Measurements from ENCODE around the gene ADGRB3.
"Not testable (repeated sequence)": the region's sequence is repeated elsewhere in the genome, so short reads cannot be mapped to it uniquely, and the experiment has no call there.

The ADGRB3 gene

GRCh38 chr6:68650142-68650541 is 15.1 kb downstream of the ADGRB3 start:
- no peak for DNase-seq (ENCODE audit: low spot score)

GRCh38 chr6:68651011-68651985 is 16.2 kb downstream of the ADGRB3 start:
- no peak for DNase-seq (ENCODE audit: low spot score)

GRCh38 chr6:68652117-68652536 is 17.0 kb downstream of the ADGRB3 start:
- no peak for DNase-seq (ENCODE audit: low spot score)

GRCh38 chr6:68653074-68653705 is 18.1 kb downstream of the ADGRB3 start:
- no peak for DNase-seq (ENCODE audit: low spot score)

- DNase-seq (ENCODE audit: low spot score), result no peak
Measured at GRCh38 chr6:68653706-68654089, 18.6 kb downstream of the ADGRB3 start.

- DNase-seq (ENCODE audit: low spot score), result no peak
Measured at GRCh38 chr6:68654134-68654533, 19.1 kb downstream of the ADGRB3 start.

- no peak for DNase-seq (ENCODE audit: low spot score)
Measured at GRCh38 chr6:68655028-68655427, 19.9 kb downstream of the ADGRB3 start.

GRCh38 chr6:68657374-68658139 is 22.5 kb downstream of the ADGRB3 start:
- no peak for DNase-seq (ENCODE audit: low spot score)

- DNase-seq (ENCODE audit: low spot score), result no peak
Measured at GRCh38 chr6:68658338-68658737, 23.3 kb downstream of the ADGRB3 start.

- DNase-seq (ENCODE audit: low spot score), result no peak
Measured at GRCh38 chr6:68673255-68673654, 38.2 kb downstream of the ADGRB3 start.

- DNase-seq (ENCODE audit: low spot score), result no peak
Measured at GRCh38 chr6:68675548-68675947, 40.5 kb downstream of the ADGRB3 start.

- not testable (repeated sequence) for DNase-seq (ENCODE audit: low spot score)
Measured at GRCh38 chr6:68676094-68676493, 41.0 kb downstream of the ADGRB3 start.

- no peak for DNase-seq (ENCODE audit: low spot score)
Measured at GRCh38 chr6:68677058-68677457, 42.0 kb downstream of the ADGRB3 start.

- DNase-seq (ENCODE audit: low spot score), result no peak
Measured at GRCh38 chr6:68679399-68679798, 44.3 kb downstream of the ADGRB3 start.

GRCh38 chr6:68680264-68680663 is 45.2 kb downstream of the ADGRB3 start:
- no peak for DNase-seq (ENCODE audit: low spot score)

- DNase-seq (ENCODE audit: low spot score), result no peak
Measured at GRCh38 chr6:68689910-68690309, 54.8 kb downstream of the ADGRB3 start.

- no peak for DNase-seq (ENCODE audit: low spot score)
Measured at GRCh38 chr6:68691120-68691519, 56.0 kb downstream of the ADGRB3 start.

- DNase-seq (ENCODE audit: low spot score), result no peak
Measured at GRCh38 chr6:68693271-68693670, 58.2 kb downstream of the ADGRB3 start.

- no peak for DNase-seq (ENCODE audit: low spot score)
Measured at GRCh38 chr6:68695403-68695802, 60.3 kb downstream of the ADGRB3 start.

- no peak for DNase-seq (ENCODE audit: low spot score)
Measured at GRCh38 chr6:68695838-68696237, 60.8 kb downstream of the ADGRB3 start.

GRCh38 chr6:68697394-68697793 is 62.3 kb downstream of the ADGRB3 start:
- no peak for DNase-seq (ENCODE audit: low spot score)

- DNase-seq (ENCODE audit: low spot score), result no peak
Measured at GRCh38 chr6:68701159-68701558, 66.1 kb downstream of the ADGRB3 start.

- DNase-seq (ENCODE audit: low spot score), result no peak
Measured at GRCh38 chr6:68704485-68704884, 69.4 kb downstream of the ADGRB3 start.

Data from SW480 (cell line).